Activated CD4-positive, alpha-beta T cell treated with anti-CD3 and anti-CD28 coated beads for 36 hours (primary cell): ENCODE data around the gene ZNF343. TPM values are rescaled to one million over a fixed set of nuclear protein-coding genes. Genes with fewer than 3 reads are reported as not detected.
"Not testable (repeated sequence)": the region's sequence is repeated elsewhere in the genome, so short reads cannot be mapped to it uniquely, and the experiment has no call there.

Experiments used
- ATAC-seq: fragments of 200-7000 bp; cut with Tn5 transposase; one replicate; pipeline ENCODE4 v1.10.0; 2021; ENCODE audit warnings: mild to moderate bottlenecking, moderate library complexity
- CTCF ChIA-PET: fragments of 350-600 bp; sonication (Branson Sonifier 250); formaldehyde crosslinking; loops from one replicate; lab custom pipeline; 2021; ENCODE audit warnings: antibody characterized with exemption; lab: Charles Lee
- POLR2A ChIA-PET: fragments of 350-600 bp; sonication (Branson Sonifier 250); formaldehyde crosslinking; loops from one replicate; lab custom pipeline; 2021; ENCODE audit warnings: antibody characterized with exemption, inconsistent platforms; lab: Charles Lee
- DNase-seq: peaks from one replicate; pipeline ENCODE4 v3.0.0-alpha.2; 2020
- H3K27ac Mint-ChIP-seq: one replicate; pipeline ENCODE4 v1.8.0; 2021; ENCODE audit warnings: mixed read lengths
- H3K27me3 Mint-ChIP-seq: one replicate; pipeline ENCODE4 v1.8.0; 2021; ENCODE audit warnings: mixed read lengths
- H3K36me3 Mint-ChIP-seq: one replicate; pipeline ENCODE4 v1.8.0; 2021; ENCODE audit warnings: low read depth, mixed read lengths
- H3K4me1 Mint-ChIP-seq: one replicate; pipeline ENCODE4 v1.8.0; 2021; ENCODE audit warnings: mixed read lengths
- H3K4me3 Mint-ChIP-seq: one replicate; pipeline ENCODE4 v1.8.0; 2021; ENCODE audit warnings: mild to moderate bottlenecking, moderate library complexity, mixed read lengths
- H3K9me3 Mint-ChIP-seq: one replicate; pipeline ENCODE4 v1.8.0; 2021; ENCODE audit warnings: low read depth, mixed read lengths
- intact Hi-C, 2 experiments: fragments of 100-400 bp; cut with DNase I in 1 of 2; cut with micrococcal nuclease in 1 of 2; formaldehyde crosslinking; loops; one replicate each; pipeline versions ENCODE4 v1.14.2 to v1.15.1; 2022 to 2024; cut with DNase I, micrococcal nuclease
- total RNA-seq, 2 experiments: library from RNA; stranded (reverse); gene quantifications; one replicate each; pipeline ENCODE4 v1.2.3, GENCODE V29; 2021

ZNF343 gene
- total RNA-seq, 2 experiments from 2014 or later: 9.9 to 12.3 TPM

DNA sequence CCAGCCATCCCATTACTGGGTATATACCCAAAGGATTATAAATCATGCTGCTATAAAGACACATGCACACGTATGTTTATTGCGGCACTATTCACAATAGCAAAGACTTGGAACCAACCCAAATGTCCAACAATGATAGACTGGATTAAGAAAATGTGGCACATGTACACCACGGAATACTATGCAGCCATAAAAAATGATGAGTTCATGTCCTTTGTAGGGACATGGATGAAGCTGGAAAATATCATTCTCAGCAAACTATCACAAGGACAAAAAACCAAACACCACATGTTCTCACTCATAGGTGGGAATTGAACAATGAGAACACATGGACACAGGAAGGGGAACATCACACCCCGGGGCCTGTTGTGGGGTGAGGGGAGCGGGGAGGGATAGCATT lies 2.3 kb downstream of the ZNF343 start:
- CTCF ChIA-PET, ATAC-seq, H3K4me3 Mint-ChIP-seq, H3K9me3 Mint-ChIP-seq, H3K27me3 Mint-ChIP-seq, H3K4me1 Mint-ChIP-seq, POLR2A ChIA-PET, DNase-seq, intact Hi-C loops, H3K27ac Mint-ChIP-seq: not testable (repeated sequence)
- peaks cover 12% of the 10 kb centered on the region for H3K36me3 Mint-ChIP-seq

DNA sequence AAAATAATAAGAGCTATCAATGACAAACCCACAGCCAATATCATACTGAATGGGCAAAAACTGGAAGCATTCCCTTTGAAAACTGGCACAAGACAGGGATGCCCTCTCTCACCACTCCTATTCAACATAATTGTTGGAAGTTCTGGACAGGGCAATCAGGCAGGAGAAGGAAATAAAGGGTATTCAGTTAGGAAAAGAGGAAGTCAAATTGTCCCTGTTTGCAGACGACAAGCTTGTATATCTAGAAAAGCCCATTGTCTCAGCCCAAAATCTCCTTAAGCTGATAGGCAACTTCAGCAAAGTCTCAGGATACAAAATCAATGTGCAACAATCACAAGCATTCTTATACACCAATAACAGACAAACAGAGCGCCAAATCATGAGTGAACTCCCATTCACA lies 3.9 kb downstream of the ZNF343 start:
- DNase-seq, H3K27ac Mint-ChIP-seq, H3K27me3 Mint-ChIP-seq, H3K9me3 Mint-ChIP-seq, H3K4me1 Mint-ChIP-seq, ATAC-seq, H3K4me3 Mint-ChIP-seq, intact Hi-C loops: not testable (repeated sequence)
- ChIA-PET POLR2A (interaction anchor here (0.6 kb wide), 1 partner anchor 40 kb away, joined by 8 read pairs; no protein-coding TSS in a partner anchor), CTCF (interaction anchor here (1.8 kb wide), 1 partner anchor 17 kb away, joined by 10 read pairs; no protein-coding TSS in a partner anchor)
- peaks cover 21% of the 10 kb centered on the region for H3K36me3 Mint-ChIP-seq

DNA sequence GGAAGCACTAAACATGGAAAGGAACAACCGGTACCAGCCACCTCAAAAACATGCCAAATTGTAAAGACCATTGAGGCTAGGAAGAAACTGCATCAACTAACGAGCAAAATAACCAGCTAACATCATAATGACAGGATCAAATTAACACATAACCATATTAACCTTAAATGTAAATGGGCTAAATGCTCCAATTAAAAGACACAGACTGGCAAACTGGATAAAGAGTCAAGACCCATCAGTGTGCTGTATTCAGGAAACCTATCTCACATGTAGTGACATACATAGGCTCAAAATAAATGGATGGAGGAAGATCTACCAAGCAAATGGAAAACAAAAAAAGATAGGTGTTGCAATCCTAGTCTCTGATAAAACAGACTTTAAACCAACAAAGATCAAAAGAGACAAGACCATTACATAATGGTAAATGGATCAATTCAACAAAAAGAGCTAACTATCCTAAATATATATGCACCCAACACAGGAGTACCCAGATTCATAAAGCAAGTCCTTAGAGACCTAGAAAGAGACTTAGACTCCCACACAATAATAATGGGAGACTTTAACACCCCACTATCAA lies 5.8 kb downstream of the ZNF343 start:
- POLR2A ChIA-PET, CTCF ChIA-PET, DNase-seq, ATAC-seq, H3K27ac Mint-ChIP-seq, H3K4me3 Mint-ChIP-seq, intact Hi-C loops, H3K27me3 Mint-ChIP-seq, H3K9me3 Mint-ChIP-seq, H3K4me1 Mint-ChIP-seq: not testable (repeated sequence)
- peaks cover 29% of the 10 kb centered on the region for H3K36me3 Mint-ChIP-seq

DNA sequence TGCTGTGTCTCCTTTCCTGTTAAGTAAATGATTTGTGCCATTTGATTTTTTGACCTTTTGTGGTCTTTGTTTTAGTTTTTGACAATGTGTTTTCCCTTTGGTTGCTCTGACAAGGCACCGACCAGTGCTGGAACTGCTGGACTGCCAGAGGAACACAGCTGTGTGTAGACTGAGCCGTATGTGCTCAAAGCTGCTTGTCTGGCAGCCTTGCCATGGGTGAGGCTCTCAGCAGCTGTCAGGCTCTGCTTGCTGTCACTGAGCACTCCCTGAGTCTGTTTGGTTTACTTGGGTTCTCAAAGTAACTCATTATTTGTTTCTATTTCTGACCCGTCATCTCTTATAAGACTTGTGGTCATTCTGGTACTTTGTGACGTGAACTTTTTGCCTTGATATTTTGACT lies 23.1 kb downstream of the ZNF343 start:
- DNase-seq (no peak), ATAC-seq (no peak)
- ChIA-PET POLR2A (no interaction called here), CTCF (no interaction called here)
- no peak overlapping the region for H3K4me3 Mint-ChIP-seq
- intact Hi-C loops: no loop called here
- no peaks in the 10 kb centered on the region for H3K27me3 Mint-ChIP-seq
- H3K9me3 Mint-ChIP-seq: no peaks in the 10 kb centered on the region
- H3K4me1 Mint-ChIP-seq: no peaks in the 10 kb centered on the region
- no peak overlapping the region for H3K27ac Mint-ChIP-seq
- peaks cover 66% of the 10 kb centered on the region for H3K36me3 Mint-ChIP-seq

GRCh38 chr20:2485080-2485479 lies 23.6 kb downstream of the ZNF343 start:
- ATAC-seq: no peak
- CTCF ChIA-PET: no interaction called here
- POLR2A ChIA-PET: no interaction called here

DNA sequence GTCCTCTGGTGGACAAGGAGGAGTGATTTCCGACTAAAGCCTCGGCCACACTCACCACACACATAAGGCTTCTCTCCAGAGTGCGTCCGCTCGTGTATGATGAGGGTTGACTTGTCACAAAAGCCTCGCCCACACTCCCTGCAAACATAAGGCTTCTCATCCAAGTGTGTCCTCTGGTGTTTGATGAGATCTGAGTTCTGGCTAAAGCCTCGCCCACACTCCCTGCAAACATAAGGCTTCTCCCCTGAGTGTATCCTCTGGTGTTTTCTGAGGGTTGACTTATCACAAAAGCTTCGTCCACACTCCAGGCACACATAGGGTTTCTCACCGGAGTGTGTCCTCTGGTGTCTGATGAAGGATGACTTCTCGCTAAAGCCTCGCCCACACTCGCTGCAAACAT lies 25.2 kb downstream of the ZNF343 start:
- no peak for DNase-seq
- ATAC-seq: no peak
- Mint-ChIP-seq H3K36me3 (peaks cover 68% of the 10 kb centered on the region), H3K27ac (no peak overlapping the region), H3K9me3 (no peaks in the 10 kb centered on the region), H3K4me3 (no peak overlapping the region), H3K4me1 (no peaks in the 10 kb centered on the region), H3K27me3 (no peaks in the 10 kb centered on the region)
- intact Hi-C loops: no loop called here
- ChIA-PET CTCF (no interaction called here), POLR2A (no interaction called here)

More at GRCh38 chr20:2485080-2485479, 23.6 kb downstream of the ZNF343 start:
- Mint-ChIP-seq H3K9me3 (no peaks in the 10 kb centered on the region), H3K4me1 (no peaks in the 10 kb centered on the region), H3K4me3 (no peak overlapping the region), H3K27me3 (no peaks in the 10 kb centered on the region), H3K36me3 (peaks cover 68% of the 10 kb centered on the region), H3K27ac (no peak overlapping the region)
- DNase-seq: no peak
- intact Hi-C loops: no loop called here

DNA sequence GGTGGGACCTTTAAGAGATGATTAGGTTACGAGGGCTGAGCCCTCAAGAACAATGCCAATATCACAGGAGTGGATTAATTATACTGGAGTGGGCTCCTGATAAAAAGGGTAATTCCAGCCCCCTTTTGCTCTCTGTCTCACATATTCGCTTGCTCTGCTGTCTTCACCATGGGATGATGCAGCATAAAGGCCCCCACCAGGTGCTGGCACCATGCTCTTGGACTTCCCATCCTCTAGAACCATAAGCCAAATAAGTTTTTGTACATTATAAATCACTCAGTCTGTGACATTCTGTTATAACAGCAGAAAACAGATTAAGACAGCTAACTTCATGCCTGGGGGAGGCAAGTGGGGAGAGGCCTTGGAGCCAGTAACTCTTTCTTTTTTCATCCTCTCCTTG lies 28.3 kb downstream of the ZNF343 start:
- intact Hi-C loops: no loop called here
- Mint-ChIP-seq H3K36me3 (peaks cover 63% of the 10 kb centered on the region), H3K4me3 (no peak overlapping the region), H3K9me3 (no peaks in the 10 kb centered on the region), H3K4me1 (no peaks in the 10 kb centered on the region), H3K27ac (no peak overlapping the region), H3K27me3 (no peaks in the 10 kb centered on the region)
- DNase-seq: no peak
- POLR2A ChIA-PET: no interaction called here
- CTCF ChIA-PET: interaction anchor here (0.6 to 0.7 kb wide), 2 partner anchors 35 to 85 kb away, joined by 3 to 4 read pairs; no protein-coding TSS in a partner anchor
- ATAC-seq: no peak

DNA sequence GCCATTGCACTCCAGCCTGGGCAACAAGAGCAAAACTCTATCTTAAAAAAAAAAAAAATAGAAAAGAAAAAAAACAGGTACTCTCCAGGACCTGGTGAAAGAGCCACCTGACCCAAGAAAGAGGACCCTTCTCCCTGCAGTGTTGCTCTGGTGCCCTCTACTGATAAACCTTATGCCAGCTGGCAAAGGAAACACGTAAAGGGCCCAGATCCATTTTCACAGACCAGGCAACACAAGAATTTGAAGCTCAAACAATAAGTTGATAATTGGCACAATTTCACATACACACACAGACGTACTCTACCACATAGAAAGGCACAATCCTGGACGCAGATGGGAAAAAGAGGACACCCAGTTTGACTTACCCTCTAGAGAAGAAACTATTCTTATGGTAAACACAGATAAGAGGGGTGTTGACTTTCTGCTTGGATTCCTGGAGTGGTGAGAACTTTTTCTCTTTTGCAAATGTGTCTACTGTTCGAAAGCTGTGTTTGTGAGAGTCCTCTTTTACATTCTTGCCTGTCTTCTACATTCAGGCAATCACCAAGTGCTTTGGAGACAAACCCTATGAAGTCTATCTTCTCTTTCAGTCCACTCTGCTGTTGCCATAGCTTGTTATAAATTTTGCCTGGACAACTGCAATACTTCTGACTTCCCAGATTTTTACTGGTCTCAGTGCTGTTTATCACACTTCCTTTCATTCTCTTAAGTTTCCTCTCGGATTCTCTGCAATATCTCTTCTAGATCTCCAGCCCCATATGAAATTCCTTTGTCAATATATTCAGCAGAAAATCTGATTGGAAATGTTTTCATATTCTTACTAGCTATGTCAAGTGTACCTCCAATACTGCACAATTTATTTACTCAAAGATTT lies 31.7 kb downstream of the ZNF343 start:
- Mint-ChIP-seq H3K4me3 (no peak overlapping the region), H3K27ac (no peak overlapping the region), H3K27me3 (no peaks in the 10 kb centered on the region), H3K4me1 (peaks cover 5% of the 10 kb centered on the region), H3K36me3 (peaks cover 39% of the 10 kb centered on the region), H3K9me3 (no peaks in the 10 kb centered on the region)
- ChIA-PET POLR2A (no interaction called here), CTCF (interaction anchor here (0.7 to 4.7 kb wide), 2 partner anchors 45 to 577 kb away, joined by 3 to 17 read pairs; no protein-coding TSS in a partner anchor)
- DNase-seq (no peak), ATAC-seq (no peak)
- intact Hi-C loops: no loop called here

GRCh38 chr20:2475850-2476741 lies 32.6 kb downstream of the ZNF343 start:
- Mint-ChIP-seq H3K27ac (no peak overlapping the region), H3K4me1 (peaks cover 11% of the 10 kb centered on the region), H3K4me3 (no peak overlapping the region), H3K36me3 (peaks cover 31% of the 10 kb centered on the region), H3K27me3 (no peaks in the 10 kb centered on the region), H3K9me3 (no peaks in the 10 kb centered on the region)
- no peak for ATAC-seq
- intact Hi-C loops: no loop called here
- ChIA-PET POLR2A (interaction anchor here (0.5 kb wide), 1 partner anchor 20 kb away, joined by 7 read pairs; no protein-coding TSS in a partner anchor), CTCF (interaction anchor here (0.6 to 4.7 kb wide), 3 partner anchors 24 to 107 kb away, joined by 3 to 17 read pairs (median 3); no protein-coding TSS in a partner anchor)
- no peak for DNase-seq

DNA sequence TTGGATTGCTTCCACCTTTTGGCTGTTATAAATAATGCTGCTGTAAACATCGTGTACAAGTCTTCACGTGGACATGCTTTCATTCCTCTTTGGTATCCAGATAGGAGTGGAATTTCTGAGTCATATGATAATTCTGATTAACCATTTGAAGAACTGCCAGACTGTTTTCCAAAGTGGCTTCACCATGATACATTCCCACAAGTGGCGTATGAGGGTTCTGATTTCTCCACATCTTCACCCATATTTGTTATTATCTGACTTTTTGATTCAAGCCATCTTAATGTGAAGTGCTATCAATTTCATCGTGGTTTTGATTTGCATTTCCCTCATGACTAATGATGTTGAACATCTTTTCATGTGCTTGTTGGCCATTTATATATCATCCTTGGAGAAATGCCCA lies 35.2 kb downstream of the ZNF343 start:
- CTCF ChIA-PET: no interaction called here
- POLR2A ChIA-PET: no interaction called here
- DNase-seq (no peak), ATAC-seq (no peak)
- no peaks in the 10 kb centered on the region for H3K9me3 Mint-ChIP-seq
- intact Hi-C loops: no loop called here
- no peaks in the 10 kb centered on the region for H3K27me3 Mint-ChIP-seq
- H3K36me3 Mint-ChIP-seq: peaks cover 35% of the 10 kb centered on the region
- H3K4me3 Mint-ChIP-seq: no peak overlapping the region
- H3K4me1 Mint-ChIP-seq: peaks cover 25% of the 10 kb centered on the region
- H3K27ac Mint-ChIP-seq: no peak overlapping the region
